Neuronal stem cell (in vitro differentiated cells): ENCODE data around the gene ZNF609.
A peak's percentile ranks its signal among the peaks of the same experiment; 100 is the strongest.

Experiments
- DNase-seq: peaks from one replicate; pipeline ENCODE4 v3.0.0-alpha.2; 2013; ENCODE audit warnings: low spot score
- H2AFZ ChIP-seq: one replicate; pipeline ENCODE4 v1.6.1; 2013; ENCODE audit warnings: mild to moderate bottlenecking, low read length, inconsistent platforms
- H2AK5ac ChIP-seq: 2 replicates; pipeline ENCODE4 v1.6.1; 2013; ENCODE audit warnings: low read depth, mild to moderate bottlenecking, inconsistent platforms, low read length, moderate library complexity, mixed read lengths
- H2BK120ac ChIP-seq: 2 replicates; pipeline ENCODE4 v1.6.1; 2013; ENCODE audit warnings: low read depth, mild to moderate bottlenecking, inconsistent platforms, low read length, moderate library complexity, mixed read lengths
- H2BK12ac ChIP-seq: one replicate; pipeline ENCODE4 v1.6.1; 2013; ENCODE audit warnings: low read length, inconsistent platforms
- H2BK15ac ChIP-seq: 2 replicates; pipeline ENCODE4 v1.6.1; 2013; ENCODE audit warnings: mild to moderate bottlenecking, low read length, inconsistent platforms, mixed read lengths
- H2BK5ac ChIP-seq: one replicate; pipeline ENCODE4 v1.6.1; 2013; ENCODE audit warnings: inconsistent platforms, mild to moderate bottlenecking, low read length, moderate library complexity
- H3K14ac ChIP-seq: one replicate; pipeline ENCODE4 v1.6.1; 2013; ENCODE audit warnings: low read length, inconsistent platforms
- H3K18ac ChIP-seq: 2 replicates; pipeline ENCODE4 v1.6.1; 2013; ENCODE audit warnings: low read length, inconsistent platforms
- H3K23ac ChIP-seq: 2 replicates; pipeline ENCODE4 v1.6.1; 2013; ENCODE audit warnings: low read depth, mild to moderate bottlenecking, mixed read lengths, low read length, inconsistent platforms; ENCODE audit not compliant: poor library complexity
- H3K27ac ChIP-seq: replicated peaks from 3 replicates; pipeline ENCODE4 v1.5.1; 2013; ENCODE audit warnings: low read length, inconsistent platforms
- H3K27me3 ChIP-seq, 3 experiments: 2 replicates each; pipeline ENCODE4 v1.6.1; 2013; ENCODE audit warnings: low read length in 3 of 3, mild to moderate bottlenecking in 2 of 3, inconsistent platforms in 1 of 3, low read depth in 1 of 3, mixed read lengths in 1 of 3, moderate library complexity in 1 of 3; ENCODE audit not compliant: control insufficient read depth in 3 of 3, insufficient read depth in 3 of 3
- H3K36me3 ChIP-seq, 2 donors: replicated peaks in 1 of 2; 2 replicates each; pipeline ENCODE4 v1.6.1; 2013; ENCODE audit warnings: low read length in 2 of 2; ENCODE audit not compliant: control insufficient read depth in 2 of 2, insufficient read depth in 2 of 2
- H3K4ac ChIP-seq: 2 replicates; pipeline ENCODE4 v1.6.1; 2013; ENCODE audit warnings: inconsistent platforms, mild to moderate bottlenecking, low read length, moderate library complexity
- H3K4me1 ChIP-seq, 2 donors: 1 replicate in 1 of 2; 2 replicates in 1 of 2; pipeline ENCODE4 v1.6.1; 2013; ENCODE audit warnings: low read length in 2 of 2, low read depth in 1 of 2; ENCODE audit not compliant: control insufficient read depth in 2 of 2, insufficient read depth in 1 of 2
- H3K4me2 ChIP-seq: one replicate; pipeline ENCODE4 v1.6.1; 2013; ENCODE audit warnings: mild to moderate bottlenecking, low read length, inconsistent platforms; ENCODE audit not compliant: insufficient read depth, poor library complexity, severe bottlenecking
- H3K4me3 ChIP-seq, 2 donors: 2 replicates each; pipeline ENCODE4 v1.5.1; 2013; ENCODE audit warnings: low read length in 2 of 2, mild to moderate bottlenecking in 2 of 2, inconsistent platforms in 1 of 2, moderate library complexity in 1 of 2
- H3K79me1 ChIP-seq: one replicate; pipeline ENCODE4 v1.6.1; 2013; ENCODE audit warnings: low read depth, mild to moderate bottlenecking, inconsistent platforms, low read length, moderate library complexity
- H3K9ac ChIP-seq: one replicate; pipeline ENCODE4 v1.6.1; 2013; ENCODE audit warnings: mild to moderate bottlenecking, low read depth, low read length, inconsistent platforms; ENCODE audit not compliant: poor library complexity
- H3K9me3 ChIP-seq, 2 donors: replicated peaks in 1 of 2; 2 replicates each; pipeline versions ENCODE3 to v1.6.1; 2013; ENCODE audit warnings: low read length in 2 of 2, mild to moderate bottlenecking in 2 of 2, inconsistent platforms in 1 of 2, low read depth in 1 of 2, mixed read lengths in 1 of 2, moderate library complexity in 1 of 2; ENCODE audit not compliant: control insufficient read depth in 2 of 2, insufficient read depth in 1 of 2
- H4K8ac ChIP-seq: one replicate; pipeline ENCODE4 v1.6.1; 2013; ENCODE audit warnings: low read depth, mild to moderate bottlenecking, inconsistent platforms, low read length, moderate library complexity
- H4K91ac ChIP-seq: one replicate; pipeline ENCODE4 v1.6.1; 2013; ENCODE audit warnings: low read length, low read depth, mild to moderate bottlenecking, inconsistent platforms; ENCODE audit not compliant: poor library complexity
- whole genome bisulfite sequencing, 2 donors: extraction: QIAGEN DNeasy Blood & Tissue Kit; methylation state at CpG; one replicate each; pipeline ENCODE4 v1.1.7; 2013; ENCODE audit warnings: missing lambda C conversion rate in 2 of 2, mixed read lengths in 1 of 2; ENCODE audit not compliant: insufficient read length in 2 of 2, insufficient replicate concordance in 1 of 2; ENCODE audit errors: extremely low coverage in 2 of 2; 5-methylcytosine and 5-hydroxymethylcytosine counted together

Gene ZNF609

DNA sequence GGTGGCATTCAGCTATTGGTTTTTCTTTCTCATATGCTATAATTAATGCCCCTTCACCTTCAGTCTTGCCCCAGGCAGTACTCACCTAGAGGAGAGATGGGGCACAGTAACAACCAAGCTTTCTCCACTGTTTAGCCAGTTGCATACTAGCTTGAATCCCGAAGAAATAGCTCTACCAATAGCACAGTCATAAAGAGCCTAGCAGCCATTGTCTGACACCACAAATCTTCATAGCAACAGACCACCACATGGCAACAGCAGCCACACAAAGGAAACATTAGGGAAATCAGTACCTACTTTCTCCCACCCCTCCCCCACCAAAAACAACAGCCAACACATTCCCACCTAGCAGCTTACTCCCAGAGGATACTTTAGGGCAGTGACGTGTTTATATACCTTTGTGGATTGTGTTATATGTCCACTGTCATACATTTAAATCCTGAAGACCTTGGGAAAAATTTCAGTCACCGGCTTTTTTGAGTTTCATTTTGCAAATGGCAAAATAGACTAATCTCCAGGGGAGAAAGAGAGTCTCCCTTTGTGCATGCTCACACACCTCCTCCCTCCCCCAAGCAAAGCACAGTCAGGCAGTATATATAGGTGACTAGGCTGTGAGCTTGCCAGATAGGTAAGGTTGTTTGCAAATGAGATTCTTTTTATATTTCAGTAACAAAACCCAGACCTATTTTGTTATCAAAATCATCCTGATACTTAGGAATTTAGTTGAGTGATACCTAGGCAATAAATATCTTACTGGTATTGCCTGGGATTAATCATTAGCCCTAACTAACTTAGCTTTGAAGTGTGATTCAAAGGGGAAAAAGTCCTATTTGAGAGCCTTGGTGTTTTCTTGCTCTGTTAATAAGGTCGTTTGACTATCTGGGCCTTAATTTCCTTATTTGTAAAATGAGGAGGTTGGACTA, 174.5 kb downstream of the ZNF609 start:
- no peak overlapping the region for H2BK12ac ChIP-seq
- no peak overlapping the region for H3K4ac ChIP-seq
- no CpG with 5 or more reads among the region's 4 CpGs for WGBS, 2 donors

DNA sequence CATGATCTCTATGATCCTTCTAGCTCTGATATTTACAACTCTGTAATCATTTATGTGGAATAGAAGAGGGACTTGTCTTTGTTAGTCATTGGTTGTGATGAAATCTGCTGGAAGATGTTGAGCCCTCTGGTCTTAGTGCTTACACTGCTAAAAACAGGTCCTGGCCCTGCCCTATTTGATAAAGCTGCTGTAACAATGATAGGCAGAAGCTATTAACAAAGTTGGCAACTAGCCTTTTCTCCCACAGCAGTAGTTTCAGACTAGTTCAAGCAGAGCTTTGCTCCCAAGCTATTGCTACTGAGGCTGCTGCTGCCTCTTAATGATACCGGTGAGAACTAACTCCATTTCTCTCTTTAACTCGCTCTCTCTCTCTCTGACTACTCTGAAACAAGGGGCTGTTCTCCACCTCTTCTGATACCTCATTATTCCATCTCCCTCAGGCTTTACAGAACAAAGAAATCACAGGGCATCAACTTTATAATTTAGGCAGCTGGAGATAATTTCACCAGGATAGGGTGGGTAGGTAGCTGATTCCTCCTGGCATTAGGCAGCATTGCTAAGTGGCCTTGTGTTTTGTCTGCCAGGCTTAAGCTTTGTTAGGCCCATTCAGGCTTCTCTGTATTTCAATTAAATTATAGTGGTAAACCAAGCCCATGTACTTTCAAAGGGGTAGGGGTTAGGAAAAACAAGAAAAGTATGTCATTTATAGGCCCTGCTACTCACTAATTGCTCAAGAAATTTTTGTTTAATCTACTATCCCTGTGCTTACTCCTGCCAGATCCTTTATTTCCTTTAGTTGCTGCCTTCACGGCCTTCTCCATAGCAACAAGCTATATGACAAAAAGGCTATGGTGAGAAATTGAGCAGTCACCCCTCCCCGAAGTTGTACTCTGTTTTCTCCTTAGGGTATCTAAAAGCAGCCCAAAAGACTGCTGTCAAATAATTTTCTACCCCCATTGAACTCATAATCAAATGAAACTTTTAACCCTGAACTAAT, 175.4 kb downstream of the ZNF609 start:
- Histone ChIP-seq H2BK12ac (no peak overlapping the region), H3K36me3 (peaks cover 0 to 26% of the 10 kb centered on the region in 2 donors), H2BK15ac (no peak overlapping the region), H2AFZ (no peak overlapping the region), H3K27me3 (no peaks in the 10 kb centered on the region), H4K8ac (no peak overlapping the region), H3K23ac (no peak overlapping the region), H3K4me1 (peaks cover 15 to 32% of the 10 kb centered on the region in 2 donors), H4K91ac (no peak overlapping the region), H2AK5ac (no peak overlapping the region), H3K27ac (peak overlapping the region; percentile 83), H3K9ac (no peak overlapping the region), H3K4me2 (no peak overlapping the region), H3K14ac (no peak overlapping the region), H3K4me3 (no peak overlapping the region), H2BK5ac (no peak overlapping the region), H3K79me1 (peaks cover 2% of the 10 kb centered on the region), H3K4ac (no peak overlapping the region), H2BK120ac (no peak overlapping the region), H3K9me3 (peaks cover 0 to 15% of the 10 kb centered on the region in 2 donors), H3K18ac (no peak overlapping the region)
- WGBS, 2 donors, result no CpG with 5 or more reads among the region's 4 CpGs
- DNase-seq, result peak; percentile 11

More for the DNA sequence above, 174.5 kb downstream of the ZNF609 start:
- peak; percentile 71 for DNase-seq
- no peak overlapping the region for H3K14ac ChIP-seq
- no peak overlapping the region for H2AFZ ChIP-seq
- no peak overlapping the region for H2BK5ac ChIP-seq
- no peak overlapping the region for H3K9ac ChIP-seq
- no peak overlapping the region for H3K4me2 ChIP-seq
- H3K18ac ChIP-seq, result no peak overlapping the region
- peaks cover 0 to 15% of the 10 kb centered on the region in 2 donors for H3K9me3 ChIP-seq
- no peak overlapping the region for H4K91ac ChIP-seq
- no peak overlapping the region for H2BK15ac ChIP-seq
- H3K27ac ChIP-seq, result peak overlapping the region; percentile 83
- no peaks in the 10 kb centered on the region for H3K27me3 ChIP-seq
- H3K36me3 ChIP-seq, result peaks cover 0 to 25% of the 10 kb centered on the region in 2 donors
- H3K23ac ChIP-seq, result no peak overlapping the region
- H2AK5ac ChIP-seq, result no peak overlapping the region
- no peak overlapping the region for H2BK120ac ChIP-seq
- H4K8ac ChIP-seq, result no peak overlapping the region
- peaks cover 15 to 32% of the 10 kb centered on the region in 2 donors for H3K4me1 ChIP-seq
- no peaks in the 10 kb centered on the region for H3K79me1 ChIP-seq
- H3K4me3 ChIP-seq, result no peak overlapping the region

DNA sequence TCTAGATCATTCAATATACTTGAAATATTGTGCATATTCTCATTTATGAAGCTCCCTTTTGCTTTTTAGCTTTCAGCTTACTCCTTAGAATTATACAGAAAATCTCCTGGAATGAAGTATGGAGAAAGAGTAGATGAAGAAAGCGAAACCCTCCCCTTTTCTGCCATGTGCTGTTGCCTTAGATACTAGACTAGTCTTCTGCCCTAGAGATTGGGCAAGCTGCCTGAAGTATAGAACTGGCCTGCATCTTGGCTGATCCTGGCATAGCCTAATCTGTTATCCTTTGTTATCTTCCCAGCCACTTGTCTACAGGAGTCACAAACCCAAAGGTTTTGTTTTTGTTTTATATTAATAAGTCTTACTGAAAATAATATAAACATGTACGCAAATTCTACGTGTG, 176.2 kb downstream of the ZNF609 start:
- H2BK15ac ChIP-seq, result no peak overlapping the region
- no peak overlapping the region for H2AFZ ChIP-seq
- no peak overlapping the region for H2BK120ac ChIP-seq
- H3K4me1 ChIP-seq, result peaks cover 15 to 32% of the 10 kb centered on the region in 2 donors
- H3K9me3 ChIP-seq, result peaks cover 0 to 15% of the 10 kb centered on the region in 2 donors
- no peak overlapping the region for H3K9ac ChIP-seq
- H4K91ac ChIP-seq, result no peak overlapping the region
- peak overlapping the region; percentile 38 for H3K27ac ChIP-seq
- no peak overlapping the region for H2BK5ac ChIP-seq
- H2AK5ac ChIP-seq, result no peak overlapping the region
- WGBS, 2 donors, result no CpG with 5 or more reads among the region's 3 CpGs
- H3K14ac ChIP-seq, result no peak overlapping the region
- H3K23ac ChIP-seq, result no peak overlapping the region
- peaks cover 0 to 28% of the 10 kb centered on the region in 2 donors for H3K36me3 ChIP-seq
- H3K4ac ChIP-seq, result no peak overlapping the region
- H3K79me1 ChIP-seq, result peaks cover 3% of the 10 kb centered on the region
- H2BK12ac ChIP-seq, result no peak overlapping the region
- H3K18ac ChIP-seq, result no peak overlapping the region
- H3K27me3 ChIP-seq, result no peaks in the 10 kb centered on the region
- no peak overlapping the region for H4K8ac ChIP-seq
- no peak overlapping the region for H3K4me2 ChIP-seq
- H3K4me3 ChIP-seq, result no peak overlapping the region
- DNase-seq, result no peak
